PC-9 (cell line): ENCODE results near the gene ENPP7.

Source experiments
- CTCF ChIP-seq: fragments of 200-600 bp; sonication (generic); conservative IDR thresholded peaks from 2 replicates; pipeline ENCODE4 v1.6.1; 2017; ENCODE audit warnings: mixed run types, antibody characterized with exemption, mild to moderate bottlenecking, moderate library complexity
- EZH2 ChIP-seq: fragments of 200-600 bp; sonication (generic); IDR thresholded peaks from 2 replicates; pipeline ENCODE4 v1.8.0; 2017; ENCODE audit warnings: antibody characterized with exemption, low read depth

- TF ChIP-seq CTCF: no peak
- no peak for TF ChIP-seq EZH2
Observed at GRCh38 chr17:79730437-79730768, 340 bp upstream of the ENPP7 start.
